H1 (cell line): ENCODE data around the gene HADHA. TPM values are rescaled to one million over a fixed set of nuclear protein-coding genes. Genes with fewer than 3 reads are reported as not detected.
A peak's percentile ranks its signal among the peaks of the same experiment; 100 is the strongest.

ENCODE experiments used
- CTCF ChIA-PET: fragments of 300-600 bp; sonication (Branson Sonifier 250); formaldehyde crosslinking; loops from one replicate; lab custom pipeline; 2021; ENCODE audit not compliant: partially characterized antibody; lab: Charles Lee
- POLR2A ChIA-PET: fragments of 300-600 bp; sonication (Branson Sonifier 250); formaldehyde crosslinking; loops from one replicate; lab custom pipeline; 2021; ENCODE audit warnings: inconsistent platforms; ENCODE audit not compliant: partially characterized antibody; lab: Charles Lee
- DNase-seq, 2 experiments: peaks; one replicate each; pipeline versions ENCODE4 v3.0.0 to v3.0.0-alpha.2; 2010 to 2022; ENCODE audit warnings: low spot score in 2 of 2, low read depth in 1 of 2, mixed read lengths in 1 of 2
- FAIRE-seq: peaks from 2 replicates; lab custom pipeline; 2011; peaks lifted over from hg19 to GRCh38; lab: Jason Lieb, UNC
- H2AFZ ChIP-seq: 2 replicates; pipeline ENCODE4 v1.8.1; 2012; ENCODE audit warnings: low read length, inconsistent platforms
- H2AK5ac ChIP-seq: 2 replicates; pipeline ENCODE4 v1.6.1; 2013; ENCODE audit warnings: low read depth, low read length
- H2BK120ac ChIP-seq: replicated peaks from 2 replicates; pipeline ENCODE3; 2013; ENCODE audit warnings: low read depth, low read length, inconsistent platforms
- H2BK12ac ChIP-seq: 2 replicates; pipeline ENCODE4 v1.6.1; 2013; ENCODE audit warnings: low read depth, low read length
- H2BK15ac ChIP-seq: 2 replicates; pipeline ENCODE4 v1.6.1; 2013; ENCODE audit warnings: low read length
- H2BK20ac ChIP-seq: 2 replicates; pipeline ENCODE4 v1.6.1; 2013; ENCODE audit warnings: low read length
- H2BK5ac ChIP-seq: 2 replicates; pipeline ENCODE4 v1.6.1; 2013; ENCODE audit warnings: low read depth, low read length
- H3K14ac ChIP-seq: 2 replicates; pipeline ENCODE4 v1.6.1; 2013; ENCODE audit warnings: inconsistent platforms; ENCODE audit not compliant: insufficient read length
- H3K18ac ChIP-seq: 2 replicates; pipeline ENCODE4 v1.6.1; 2013; ENCODE audit warnings: low read length; ENCODE audit errors: extremely low read depth
- H3K23ac ChIP-seq: 2 replicates; pipeline ENCODE4 v1.6.1; 2013; ENCODE audit warnings: inconsistent platforms; ENCODE audit not compliant: insufficient read length
- H3K23me2 ChIP-seq: 2 replicates; pipeline ENCODE4 v1.6.1; 2013; ENCODE audit warnings: low read depth, low read length
- H3K27ac ChIP-seq: 2 replicates; pipeline ENCODE4 v1.6.1; 2011; ENCODE audit warnings: low read depth, low read length, inconsistent platforms
- H3K27me3 ChIP-seq, 4 experiments: replicated peaks in 1 of 4; 1 replicate in 1 of 4; 2 replicates in 3 of 4; pipeline versions ENCODE4 v1.6.1 to v1.8.1; 2011 to 2013; ENCODE audit warnings: low read length in 3 of 4, mild to moderate bottlenecking in 3 of 4, inconsistent platforms in 2 of 4, mixed read lengths in 2 of 4, moderate library complexity in 1 of 4; ENCODE audit not compliant: control insufficient read depth in 3 of 4, insufficient read depth in 3 of 4; ENCODE audit errors: extremely low read depth in 1 of 4
- H3K36me3 ChIP-seq, 4 experiments: 2 replicates each; pipeline versions ENCODE4 v1.6.1 to v1.8.1; 2011 to 2013; ENCODE audit warnings: mild to moderate bottlenecking in 4 of 4, low read length in 3 of 4, moderate library complexity in 2 of 4, control low read depth in 1 of 4, inconsistent platforms in 1 of 4; ENCODE audit not compliant: insufficient read depth in 4 of 4, control insufficient read depth in 2 of 4
- H3K4ac ChIP-seq: replicated peaks from 2 replicates; pipeline ENCODE3; 2013; ENCODE audit warnings: low read length, low read depth, mixed read lengths, inconsistent platforms; ENCODE audit not compliant: insufficient read length
- H3K4me1 ChIP-seq, 4 experiments: replicated peaks in 1 of 4; 1 replicate in 1 of 4; 2 replicates in 3 of 4; pipeline versions ENCODE4 v1.6.1 to v1.8.1; 2011 to 2013; ENCODE audit warnings: low read length in 3 of 4, inconsistent platforms in 2 of 4, mixed read lengths in 1 of 4; ENCODE audit not compliant: insufficient read depth in 4 of 4, control insufficient read depth in 3 of 4
- H3K4me2 ChIP-seq, 2 experiments: 2 replicates each; pipeline versions ENCODE4 v1.6.1 to v1.8.1; 2011 to 2013; ENCODE audit warnings: low read depth in 2 of 2, low read length in 2 of 2, control low read depth in 1 of 2, inconsistent platforms in 1 of 2, mild to moderate bottlenecking in 1 of 2; ENCODE audit not compliant: insufficient read depth in 1 of 2
- H3K4me3 ChIP-seq, 4 experiments: fragments of 200-600, 300-600 bp in 1 of 4; sonication (generic), shearing (Covaris generic), sonication (Bioruptor Twin) in 1 of 4; 2 replicates each; pipeline versions ENCODE4 v1.5.1 to v1.8.1; 2011 to 2016; ENCODE audit warnings: low read length in 4 of 4, low read depth in 3 of 4, control low read depth in 2 of 4, inconsistent platforms in 2 of 4, mild to moderate bottlenecking in 2 of 4, mixed read lengths in 1 of 4, moderate library complexity in 1 of 4; ENCODE audit not compliant: insufficient read depth in 2 of 4; ENCODE audit errors: extremely low read depth in 1 of 4
- H3K56ac ChIP-seq: replicated peaks from 2 replicates; pipeline ENCODE3; 2013; ENCODE audit warnings: low read depth, mild to moderate bottlenecking, mixed read lengths, low read length, inconsistent platforms; ENCODE audit not compliant: insufficient read length
- H3K79me1 ChIP-seq: 2 replicates; pipeline ENCODE4 v1.6.1; 2013; ENCODE audit warnings: low read depth, low read length, control low read depth
- H3K79me2 ChIP-seq, 2 experiments: 2 replicates each; pipeline versions ENCODE4 v1.6.1 to v1.8.1; 2012 to 2013; ENCODE audit warnings: low read length in 2 of 2, mild to moderate bottlenecking in 2 of 2, inconsistent platforms in 1 of 2; ENCODE audit not compliant: insufficient read depth in 2 of 2, control insufficient read depth in 1 of 2
- H3K9ac ChIP-seq, 4 experiments: replicated peaks in 1 of 4; 1 replicate in 1 of 4; 2 replicates in 3 of 4; pipeline versions ENCODE4 v1.6.1 to v1.8.1; 2011 to 2013; ENCODE audit warnings: low read depth in 3 of 4, low read length in 3 of 4, control low read depth in 2 of 4, mild to moderate bottlenecking in 2 of 4, moderate library complexity in 2 of 4, inconsistent platforms in 1 of 4; ENCODE audit errors: extremely low read depth in 1 of 4
- H3K9me3 ChIP-seq, 2 experiments: 2 replicates each; pipeline versions ENCODE4 v1.6.1 to v1.8.1; 2012 to 2013; ENCODE audit warnings: mild to moderate bottlenecking in 2 of 2, moderate library complexity in 2 of 2, control low read depth in 1 of 2, inconsistent platforms in 1 of 2, low read depth in 1 of 2, low read length in 1 of 2, mixed read lengths in 1 of 2; ENCODE audit not compliant: insufficient read depth in 2 of 2
- H4K20me1 ChIP-seq, 2 experiments: replicated peaks in 1 of 2; 2 replicates each; pipeline versions ENCODE3 to v1.8.1; 2011 to 2013; ENCODE audit warnings: inconsistent platforms in 2 of 2, low read length in 2 of 2, mild to moderate bottlenecking in 1 of 2; ENCODE audit not compliant: insufficient read depth in 2 of 2, control insufficient read depth in 1 of 2
- H4K5ac ChIP-seq: 2 replicates; pipeline ENCODE4 v1.6.1; 2013; ENCODE audit warnings: low read length, low read depth, mixed read lengths, inconsistent platforms; ENCODE audit not compliant: insufficient read length
- H4K8ac ChIP-seq: 2 replicates; pipeline ENCODE4 v1.8.0; 2013; ENCODE audit warnings: mild to moderate bottlenecking, moderate library complexity, low read length, inconsistent platforms; ENCODE audit not compliant: insufficient read depth; ENCODE audit errors: extremely low read depth
- H4K91ac ChIP-seq: replicated peaks from 2 replicates; pipeline ENCODE3; 2013; ENCODE audit warnings: low read length, mixed read lengths, inconsistent platforms; ENCODE audit not compliant: insufficient read length
- EZH2 ChIP-seq: fragments of 200-600 bp; sonication (generic); IDR thresholded peaks from 2 replicates; pipeline ENCODE4 v1.7.1; 2012; ENCODE audit warnings: low read depth, mild to moderate bottlenecking, moderate library complexity, low read length, inconsistent platforms; ENCODE audit not compliant: severe bottlenecking
- HDAC6 ChIP-seq: IDR thresholded peaks from one replicate; pipeline ENCODE4 v1.7.1; 2012; ENCODE audit warnings: low read depth, mild to moderate bottlenecking, inconsistent platforms, low read length, moderate library complexity
- MAFK ChIP-seq: IDR thresholded peaks from 2 replicates; pipeline ENCODE4 v1.6.1; 2012; ENCODE audit warnings: low read depth, mild to moderate bottlenecking, improper control_type of control experiment, low read length
- RBBP5 ChIP-seq: IDR thresholded peaks from 2 replicates; pipeline ENCODE4 v1.7.1; 2012; ENCODE audit warnings: low read depth, mild to moderate bottlenecking, inconsistent platforms, low read length, moderate library complexity, borderline replicate concordance
- SUZ12 ChIP-seq: fragments of 200-600 bp; sonication (generic); IDR thresholded peaks from 2 replicates; pipeline ENCODE4 v1.6.1; 2012; ENCODE audit warnings: mild to moderate bottlenecking, inconsistent platforms, low read length, moderate library complexity, mixed read lengths
- whole genome bisulfite sequencing, 2 experiments: shearing (Covaris generic) in 1 of 2; methylation state at CpG; one replicate each; pipeline versions ENCODE4 v1.1.6 to v1.1.7; 2013 to 2015; ENCODE audit warnings: low lambda C conversion rate in 2 of 2, mixed read lengths in 2 of 2, inconsistent platforms in 1 of 2, low coverage in 1 of 2, missing lambda C conversion rate in 1 of 2; ENCODE audit not compliant: insufficient replicate concordance in 2 of 2, insufficient coverage in 1 of 2, insufficient read length in 1 of 2; ENCODE audit errors: extremely low coverage in 1 of 2, missing lambda C conversion rate in 1 of 2; 5-methylcytosine and 5-hydroxymethylcytosine counted together
- polyA plus RNA-seq, 7 experiments: library from polyadenylated mRNA; depleted of rRNA in 3 of 7; stranded (reverse) in 5 of 7; unstranded in 2 of 7; fragments of >200 nt in 5 of 7; fragments of 200-250 nt in 2 of 7; gene quantifications; 1 replicate in 5 of 7; 2 replicates in 1 of 7; 4 replicates in 1 of 7; pipeline versions ENCODE4 v1.2.1 to v1.2.3, GENCODE V29; 2011 to 2013; ENCODE audit warnings: missing spikeins in 2 of 7, mixed read lengths in 2 of 7
- total RNA-seq: library from RNA; stranded (reverse); fragmentation: NEBNext Ultra II Directional; extraction: Animal tissue kit (Norgen Biotek cat#: 25700); gene quantifications from 2 replicates; pipeline ENCODE4 v1.2.1, GENCODE V29; 2021

The HADHA gene
- total and polyA plus RNA-seq, 2 of the 8 experiments (the other 6 are each of a cell fraction or from before 2014, with no cell fraction given), result 64.6 to 131 TPM

- H3K79me2 ChIP-seq, result no peaks in the 10 kb centered on the region
- TF ChIP-seq HDAC6 (peak; percentile 21), EZH2 (no peak), RBBP5 (no peak), MAFK (no peak), SUZ12 (no peak)
- no peaks in the 10 kb centered on the region for H3K4me1 ChIP-seq
- H2AK5ac ChIP-seq, result no peak overlapping the region
- POLR2A ChIA-PET, result no interaction called here
- H3K27me3 ChIP-seq, result no peaks in the 10 kb centered on the region
- H3K4me2 ChIP-seq, result no peak overlapping the region
- H3K23me2 ChIP-seq, result no peaks in the 10 kb centered on the region
- FAIRE-seq, result no peak
- H3K9me3 ChIP-seq, result no peaks in the 10 kb centered on the region
- no peak for DNase-seq
- H2BK20ac ChIP-seq, result no peak overlapping the region
- WGBS, 2 experiments, result 85% methylated on average over 2 of the region's 2 CpGs; no CpG with 5 or more reads in 1 of the 2 experiments
- H3K27ac ChIP-seq, result no peak overlapping the region
- no peak overlapping the region for H4K8ac ChIP-seq
- H3K56ac ChIP-seq, result no peak overlapping the region
- H2BK120ac ChIP-seq, result no peak overlapping the region
- H3K4ac ChIP-seq, result no peak overlapping the region
- H3K79me1 ChIP-seq, result no peaks in the 10 kb centered on the region
- H3K4me3 ChIP-seq, result no peak overlapping the region
- H3K14ac ChIP-seq, result no peak overlapping the region
- no peak overlapping the region for H2AFZ ChIP-seq
- H3K18ac ChIP-seq, result no peak overlapping the region
- H4K5ac ChIP-seq, result no peak overlapping the region
- no peak overlapping the region for H2BK5ac ChIP-seq
- H4K91ac ChIP-seq, result no peak overlapping the region
- no peak overlapping the region for H2BK12ac ChIP-seq
- no peaks in the 10 kb centered on the region for H4K20me1 ChIP-seq
- H3K9ac ChIP-seq, result peak overlapping the region in 1 of 4 experiments; percentile 46; a peak in 1 of 7 replicates
- no peak overlapping the region for H3K23ac ChIP-seq
- CTCF ChIA-PET, result interaction anchor here (0.8 kb wide), 1 partner anchor 136 kb away, joined by 5 read pairs; no protein-coding TSS in a partner anchor
- H3K36me3 ChIP-seq, result peaks cover 9 to 63% (median 33%) of the 10 kb centered on the region in 4 experiments; a peak in 7 of 8 replicates
- H2BK15ac ChIP-seq, result no peak overlapping the region
These were observed 36.8 kb upstream of the HADHA start for GRCh38 chr2:26281226-26281625.
